ENCODE results near the gene TP53I3.
"Not testable (repeated sequence)": the region's sequence is repeated elsewhere in the genome, so short reads cannot be mapped to it uniquely, and the experiment has no call there.

Gene TP53I3

GRCh38 chr2:24084386-24085199 is at the start of gene TP53I3:
Gene TP53I3 (minus strand): TSS chr2:24084834. CDS start chr2:24084326, 508 bp downstream.
- DNase-seq (ENCODE audit: low spot score): peak; percentile 84

DNA sequence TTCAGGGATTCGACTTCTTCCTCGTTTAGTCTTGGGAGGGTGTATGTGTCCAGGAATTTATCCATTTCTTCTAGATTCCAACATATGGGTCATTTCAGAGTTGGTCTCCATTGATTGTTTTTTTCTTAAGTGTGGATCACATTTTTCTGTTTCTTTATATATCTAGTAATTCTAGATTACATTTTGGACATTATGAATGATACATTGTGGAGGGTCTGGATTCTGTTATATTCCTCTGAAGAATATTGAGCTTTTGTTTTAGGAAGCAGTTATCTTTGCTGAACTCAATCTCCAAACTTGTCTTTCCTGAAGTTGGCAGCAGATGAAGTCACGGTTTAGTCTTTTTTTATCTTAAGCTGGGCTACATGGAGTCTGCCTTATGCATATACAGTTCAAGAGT is 47.9 kb upstream of the TP53I3 start:
- no peak for DNase-seq (ENCODE audit: low spot score)

DNA sequence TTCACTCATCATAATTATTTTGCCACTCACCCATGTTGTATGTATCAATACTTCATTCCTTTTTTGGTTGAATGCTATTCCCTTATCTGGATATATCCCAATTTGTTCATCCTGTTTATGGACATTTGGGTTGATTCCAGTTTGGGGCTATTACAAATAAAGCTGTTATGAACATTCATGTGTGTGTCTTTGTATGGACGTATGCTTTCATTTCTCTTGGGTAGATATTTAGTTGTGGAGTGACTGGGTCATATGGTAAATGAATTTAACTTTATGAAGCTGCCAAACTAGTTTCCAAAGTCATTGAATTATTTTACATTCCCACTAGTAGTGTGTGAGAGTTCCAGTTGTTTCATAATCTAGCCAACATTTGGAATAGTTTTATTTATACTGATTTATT is 41.3 kb upstream of the TP53I3 start:
- no peak for DNase-seq (ENCODE audit: low spot score)

DNA sequence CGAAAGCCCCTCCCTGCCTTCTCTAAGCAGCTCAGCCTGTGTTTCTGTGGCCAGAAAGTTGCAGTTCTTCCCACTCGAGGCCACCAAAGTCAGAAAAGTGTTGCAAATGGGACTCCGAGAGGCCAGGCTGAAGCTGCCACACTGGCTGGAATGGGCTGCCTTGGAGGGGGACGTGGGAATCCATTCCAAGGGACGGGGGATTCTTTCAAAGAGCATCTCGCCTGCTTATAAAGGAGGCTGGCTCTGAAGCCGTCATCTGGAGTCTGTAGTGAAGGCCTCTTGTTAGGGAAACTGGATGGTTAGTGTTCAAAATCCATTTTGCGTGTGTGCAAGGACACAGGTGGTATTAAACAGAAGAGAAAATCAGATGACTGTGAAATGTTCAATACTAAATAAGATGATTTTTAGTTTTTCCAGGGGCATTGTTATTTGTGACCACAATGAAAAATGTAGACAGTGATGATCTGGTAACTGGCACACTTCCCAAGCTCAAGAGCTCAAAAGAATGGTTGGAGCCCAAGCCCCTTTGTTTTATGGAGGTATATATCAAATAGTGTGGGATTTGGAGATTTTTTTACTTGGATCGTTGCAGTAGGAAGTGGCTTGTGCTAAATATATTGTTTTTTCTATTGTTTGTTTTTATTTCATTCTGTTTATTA is 39.4 kb upstream of the TP53I3 start:
- DNase-seq (ENCODE audit: low spot score): no peak

DNA sequence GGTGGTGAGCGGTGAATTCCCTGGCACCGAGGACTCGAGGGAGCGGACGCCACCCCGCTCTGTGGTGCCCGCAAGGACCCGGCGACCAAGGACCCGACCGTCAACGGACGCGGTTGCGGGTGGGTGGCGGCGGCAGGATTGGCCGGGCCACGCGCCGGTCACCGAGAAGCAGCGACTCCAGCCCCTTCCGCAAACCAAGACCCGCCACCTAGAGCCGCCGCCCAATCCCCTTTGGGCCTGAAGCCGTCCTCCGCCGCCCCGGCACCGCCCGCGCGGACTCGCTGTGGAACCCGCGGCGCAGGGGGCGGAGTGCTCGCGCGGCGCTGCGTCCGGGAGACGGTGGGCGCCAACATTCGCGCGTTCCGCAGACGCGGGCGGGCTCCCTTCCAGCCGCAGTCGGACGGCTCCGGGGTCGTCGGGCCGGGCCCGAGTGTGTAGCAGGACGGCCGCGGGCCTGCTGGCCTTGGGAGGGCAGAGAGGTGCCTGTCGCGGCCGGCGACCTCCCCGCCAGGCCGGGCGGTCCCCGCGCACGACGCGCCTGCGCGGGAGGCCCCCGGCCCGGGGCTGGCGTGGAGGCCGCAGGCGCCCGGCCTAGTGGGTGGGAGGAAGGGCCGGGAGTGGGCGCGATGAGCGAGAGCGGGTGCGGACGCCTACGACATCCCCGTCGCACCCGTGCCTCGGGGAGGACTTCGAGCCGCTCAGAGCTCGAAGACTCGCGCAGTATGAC is 38.7 kb upstream of the TP53I3 start, which contains the start of the genes FAM228B and PFN4:
Gene FAM228B, plus strand, starts transcription at position 275 of the 727 bp plus-strand sequence. CDS start 893 bp downstream, outside the sequence.
Gene PFN4, minus strand, starts transcription at position 140 of the 727 bp plus-strand sequence. CDS start 799 bp downstream, outside the sequence.
- DNase-seq (ENCODE audit: low spot score): peak; percentile 75

DNA sequence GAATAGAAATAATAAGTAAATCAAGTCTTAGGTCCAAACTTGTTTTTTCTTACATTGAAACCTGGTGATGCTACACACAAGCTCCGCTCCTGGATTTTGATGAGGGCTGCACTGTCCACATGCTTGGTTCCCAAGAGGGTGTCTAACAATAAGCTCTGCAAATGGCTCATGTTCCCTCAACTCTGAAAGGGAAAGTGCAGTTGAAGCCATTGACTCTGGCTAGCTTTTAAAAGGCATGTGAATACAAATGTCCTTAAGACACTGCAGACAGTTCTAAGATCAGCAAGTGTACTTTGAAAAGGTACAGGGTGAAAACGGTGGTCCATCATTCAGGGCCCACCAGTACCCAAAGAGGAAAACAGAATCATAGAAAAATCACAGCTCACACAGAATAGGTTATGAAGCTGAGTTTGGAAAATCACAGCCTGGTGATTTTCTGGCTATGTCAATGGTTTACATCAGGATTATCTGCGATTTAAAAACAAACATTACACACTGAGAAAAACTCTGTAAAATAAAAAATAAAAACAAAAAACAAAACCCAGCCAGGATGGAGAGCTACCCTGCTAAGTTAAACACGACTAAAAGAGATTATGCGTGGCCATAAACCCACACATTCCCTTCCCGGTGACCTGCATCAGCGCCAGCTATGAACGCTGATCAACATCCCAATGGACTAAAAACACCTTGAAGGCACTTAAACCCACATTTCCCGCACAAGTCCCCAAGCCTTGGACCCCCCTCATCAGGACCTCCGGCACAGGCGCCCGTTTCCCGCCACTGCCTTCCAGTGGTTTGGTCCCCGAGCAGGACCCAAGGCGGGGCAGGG is 37.9 kb upstream of the TP53I3 start:
- DNase-seq (ENCODE audit: low spot score): no peak

DNA sequence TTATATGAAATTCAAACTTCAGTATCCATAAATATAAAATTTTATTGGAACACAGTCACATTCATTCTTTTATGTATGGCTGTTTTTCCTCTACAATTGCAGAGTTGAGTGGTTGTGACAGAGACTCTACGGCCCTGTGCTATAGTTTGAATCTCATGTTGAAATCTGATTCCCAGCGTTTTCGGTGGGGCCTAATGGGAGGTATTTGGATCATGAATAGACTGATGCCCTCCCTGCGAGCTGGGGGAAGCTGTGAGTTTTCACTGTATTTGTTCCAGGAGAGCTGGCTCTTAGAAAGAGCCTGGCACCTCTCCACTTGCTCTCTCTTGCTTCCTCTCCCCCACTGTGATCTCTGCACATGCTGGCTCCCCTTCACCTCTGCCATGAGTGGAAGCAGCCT is 36.8 kb upstream of the TP53I3 start:
- DNase-seq (ENCODE audit: low spot score): no peak

GRCh38 chr2:24121066-24121465 is 36.4 kb upstream of the TP53I3 start:
- DNase-seq (ENCODE audit: low spot score): no peak

- DNase-seq (ENCODE audit: low spot score): no peak
Observed at GRCh38 chr2:24117902-24118301, 33.3 kb upstream of the TP53I3 start.

DNA sequence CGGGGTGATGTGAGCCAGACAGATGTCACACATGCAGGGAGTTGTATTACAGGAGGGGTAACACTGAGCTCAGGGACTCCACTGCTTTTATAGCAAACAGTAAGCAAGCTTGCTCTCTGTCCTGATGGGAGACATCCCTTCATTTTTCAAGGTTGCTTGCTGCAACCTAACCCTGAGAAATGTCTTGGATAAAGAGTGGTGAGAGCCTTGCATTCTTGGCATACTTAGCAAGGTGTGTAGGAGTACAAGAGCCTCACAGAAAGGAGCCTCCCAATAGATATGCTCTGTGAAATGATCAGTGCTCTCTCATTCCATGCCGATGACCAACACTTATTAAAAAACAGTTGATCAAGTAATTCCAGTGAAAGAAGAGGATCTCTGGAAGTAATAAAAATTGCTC is 30.4 kb upstream of the TP53I3 start:
- no peak for DNase-seq (ENCODE audit: low spot score)

GRCh38 chr2:24111407-24111901 is 26.8 kb upstream of the TP53I3 start:
- no peak for DNase-seq (ENCODE audit: low spot score)

GRCh38 chr2:24110660-24111303 is 26.1 kb upstream of the TP53I3 start:
- DNase-seq (ENCODE audit: low spot score): no peak

- not testable (repeated sequence) for DNase-seq (ENCODE audit: low spot score)
Observed at GRCh38 chr2:24109431-24109830, 24.8 kb upstream of the TP53I3 start.

DNA sequence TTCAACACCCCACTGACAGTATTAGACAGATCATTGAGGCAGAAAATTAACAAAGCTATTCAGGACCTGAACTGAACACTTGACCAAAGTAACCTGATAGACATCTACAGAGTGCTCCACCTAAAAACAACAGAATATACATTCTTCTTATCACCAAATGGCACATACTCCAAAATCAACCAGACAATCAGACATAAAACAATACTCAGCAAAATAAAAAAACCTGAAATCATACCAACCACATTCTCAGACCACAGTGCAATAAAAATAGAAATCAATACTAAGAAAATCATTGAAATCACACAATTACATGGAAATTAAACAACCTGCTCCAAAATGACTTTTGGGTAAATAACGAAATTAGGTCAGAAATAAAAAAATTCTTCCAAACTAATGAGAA is 22.7 kb upstream of the TP53I3 start:
- no peak for DNase-seq (ENCODE audit: low spot score)

DNA sequence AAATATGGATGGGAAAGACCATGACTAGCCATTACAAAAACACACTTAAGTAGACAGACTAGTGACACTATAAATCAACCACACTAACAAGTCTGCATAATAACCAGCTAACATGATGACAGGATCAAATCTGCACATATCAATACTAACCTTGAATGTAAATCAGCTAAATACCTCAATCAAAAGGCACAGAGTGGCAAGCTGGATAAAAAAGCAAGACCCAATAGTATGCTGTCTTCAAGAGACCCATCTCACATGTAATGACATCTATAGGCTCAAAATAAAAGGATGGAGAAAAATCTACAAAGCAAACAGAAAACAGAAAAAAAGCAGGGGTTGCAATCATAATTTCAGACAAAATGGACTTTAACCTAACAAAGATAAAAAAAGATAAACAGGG is 22.2 kb upstream of the TP53I3 start:
- DNase-seq (ENCODE audit: low spot score): no peak

- DNase-seq (ENCODE audit: low spot score): no peak
Observed at GRCh38 chr2:24105816-24106215, 21.2 kb upstream of the TP53I3 start.

DNA sequence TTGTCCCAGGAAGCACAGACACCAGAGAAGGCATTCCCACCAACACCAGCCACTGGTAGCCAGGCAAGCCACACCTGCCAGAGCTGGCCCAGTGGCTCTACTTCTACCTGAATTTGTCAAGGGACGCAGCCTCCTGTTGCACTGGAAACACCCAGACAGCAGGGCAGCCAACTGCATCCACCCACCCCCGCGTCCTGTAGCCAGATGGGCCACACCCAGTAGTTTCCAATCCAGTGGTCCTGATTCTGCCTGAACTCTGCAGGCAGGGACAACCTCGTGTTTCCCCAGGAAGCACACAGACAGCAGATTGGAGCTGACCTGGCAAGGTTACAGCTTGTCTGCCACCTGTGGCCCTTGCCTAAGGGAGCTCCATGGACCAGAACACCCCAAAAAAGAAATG is 20.3 kb upstream of the TP53I3 start:
- DNase-seq (ENCODE audit: low spot score): no peak

- no peak for DNase-seq (ENCODE audit: low spot score)
Observed at GRCh38 chr2:24104110-24104650, 19.5 kb upstream of the TP53I3 start.

- no peak for DNase-seq (ENCODE audit: low spot score)
Observed at GRCh38 chr2:24102677-24103076, 18.0 kb upstream of the TP53I3 start.

GRCh38 chr2:24101992-24102391 is 17.4 kb upstream of the TP53I3 start:
- no peak for DNase-seq (ENCODE audit: low spot score)

DNA sequence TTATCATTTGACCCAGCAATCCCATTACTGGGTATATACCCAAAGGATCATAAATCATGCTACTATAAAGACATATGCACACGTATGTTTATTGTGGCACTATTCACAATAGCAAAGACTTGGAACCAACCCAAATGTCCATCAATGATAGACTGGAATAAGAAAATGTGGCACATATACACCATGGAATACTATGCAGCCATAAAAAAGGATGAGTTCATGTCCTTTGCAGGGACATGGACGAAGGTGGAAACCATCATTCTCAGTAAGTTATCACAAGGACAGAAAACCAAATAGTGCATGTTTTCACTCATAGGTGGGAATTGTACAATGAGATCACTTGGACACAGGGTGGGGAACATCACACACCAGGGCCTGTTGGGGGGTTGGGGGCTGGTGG is 16.1 kb upstream of the TP53I3 start:
- DNase-seq (ENCODE audit: low spot score): not testable (repeated sequence)

Data from HuH-7 (cell line).